GM12801 (cell line): ENCODE data around the gene TANK.

Source experiments
- TF ChIP-seq, protein P1 (sequence below): IDR thresholded peaks from one replicate; pipeline ENCODE4 v1.5.1; 2011; ENCODE audit warnings: control low read depth; ENCODE audit not compliant: insufficient read length; ENCODE audit errors: extremely low read depth

Gene TANK

DNA sequence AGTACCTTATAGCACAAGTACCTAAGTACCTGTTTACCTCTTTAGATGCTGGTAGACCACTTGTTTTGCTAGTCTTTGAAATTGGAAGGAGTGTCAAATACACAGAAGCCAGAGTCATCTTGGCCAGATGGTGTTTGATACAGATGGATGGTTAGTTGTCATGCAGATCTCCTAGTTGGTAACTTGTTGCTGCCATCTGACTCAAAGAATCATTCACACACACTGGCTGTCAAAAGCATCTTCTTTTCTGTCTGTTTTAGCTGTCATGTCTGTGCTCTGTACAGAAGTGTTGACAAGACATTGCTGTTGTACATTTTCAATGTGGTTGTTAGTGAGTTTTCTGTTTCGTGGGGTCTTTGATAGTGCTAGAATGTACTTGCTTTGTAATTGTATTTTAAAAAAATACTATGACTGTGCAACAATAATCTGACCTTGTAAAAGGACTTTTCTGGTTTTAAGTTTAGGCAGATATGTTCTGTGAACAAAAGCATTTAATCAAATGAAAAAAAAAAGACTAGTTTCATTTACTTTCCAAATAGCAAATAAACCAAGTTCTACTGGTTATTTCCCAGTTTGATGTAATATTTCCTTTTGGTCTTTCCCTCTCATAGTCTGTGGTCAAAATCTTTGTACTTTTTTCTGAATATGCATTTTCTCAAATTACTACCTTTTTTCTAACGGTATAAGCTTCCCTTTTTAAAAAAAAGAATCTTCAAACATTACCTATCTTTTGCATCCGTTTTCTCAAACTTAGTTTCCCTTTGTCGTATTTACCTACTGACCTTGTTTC lies 39.9 kb downstream of the TANK start:
- TF ChIP-seq, protein P1, sequence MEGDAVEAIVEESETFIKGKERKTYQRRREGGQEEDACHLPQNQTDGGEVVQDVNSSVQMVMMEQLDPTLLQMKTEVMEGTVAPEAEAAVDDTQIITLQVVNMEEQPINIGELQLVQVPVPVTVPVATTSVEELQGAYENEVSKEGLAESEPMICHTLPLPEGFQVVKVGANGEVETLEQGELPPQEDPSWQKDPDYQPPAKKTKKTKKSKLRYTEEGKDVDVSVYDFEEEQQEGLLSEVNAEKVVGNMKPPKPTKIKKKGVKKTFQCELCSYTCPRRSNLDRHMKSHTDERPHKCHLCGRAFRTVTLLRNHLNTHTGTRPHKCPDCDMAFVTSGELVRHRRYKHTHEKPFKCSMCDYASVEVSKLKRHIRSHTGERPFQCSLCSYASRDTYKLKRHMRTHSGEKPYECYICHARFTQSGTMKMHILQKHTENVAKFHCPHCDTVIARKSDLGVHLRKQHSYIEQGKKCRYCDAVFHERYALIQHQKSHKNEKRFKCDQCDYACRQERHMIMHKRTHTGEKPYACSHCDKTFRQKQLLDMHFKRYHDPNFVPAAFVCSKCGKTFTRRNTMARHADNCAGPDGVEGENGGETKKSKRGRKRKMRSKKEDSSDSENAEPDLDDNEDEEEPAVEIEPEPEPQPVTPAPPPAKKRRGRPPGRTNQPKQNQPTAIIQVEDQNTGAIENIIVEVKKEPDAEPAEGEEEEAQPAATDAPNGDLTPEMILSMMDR: no peak

DNA sequence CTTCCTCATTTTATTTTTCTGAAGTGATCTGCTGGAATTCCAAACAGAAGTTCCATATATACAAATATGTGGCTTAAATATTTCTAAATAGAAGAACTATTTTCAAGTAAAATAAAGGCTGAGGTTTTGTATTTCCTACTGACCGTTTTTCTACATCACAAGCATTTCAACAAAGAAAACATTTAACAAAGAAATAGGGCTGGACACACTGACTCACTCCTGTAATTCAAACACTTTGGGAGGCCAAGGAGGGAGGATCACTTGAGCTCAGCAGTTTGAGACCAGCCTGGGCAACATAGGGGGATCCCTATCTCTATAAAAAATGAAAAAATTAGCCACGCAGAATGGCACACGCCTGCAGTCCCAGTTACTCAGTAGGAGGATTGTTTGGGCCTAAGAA lies 44.6 kb downstream of the TANK start:
- TF ChIP-seq, protein P1: no peak

DNA sequence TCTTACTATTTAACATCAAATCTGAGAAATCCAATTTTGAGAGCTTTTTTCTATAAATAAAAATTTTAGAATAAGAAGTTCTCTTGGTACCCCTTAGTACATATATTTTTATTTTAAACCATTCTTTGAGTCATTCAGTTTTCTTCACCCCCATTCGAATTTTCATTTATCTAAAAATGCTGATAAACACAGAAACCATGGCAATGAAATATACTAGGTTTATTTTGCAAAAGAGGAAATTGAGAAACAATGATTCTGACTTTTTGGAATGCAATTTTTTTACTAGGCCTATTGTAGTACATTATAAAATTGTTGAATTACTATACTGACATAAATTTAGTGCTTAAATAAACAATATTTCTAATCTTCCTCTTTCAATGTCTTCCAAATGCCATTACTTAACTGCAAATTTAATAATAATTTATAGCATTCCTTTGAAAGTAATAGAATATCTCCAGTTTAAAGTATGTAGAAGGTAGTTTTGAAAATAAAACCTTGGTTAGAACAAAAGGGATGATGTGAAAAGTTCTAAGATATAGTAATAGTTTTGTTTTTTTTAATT lies 46.3 kb downstream of the TANK start:
- TF ChIP-seq, protein P1: no peak

DNA sequence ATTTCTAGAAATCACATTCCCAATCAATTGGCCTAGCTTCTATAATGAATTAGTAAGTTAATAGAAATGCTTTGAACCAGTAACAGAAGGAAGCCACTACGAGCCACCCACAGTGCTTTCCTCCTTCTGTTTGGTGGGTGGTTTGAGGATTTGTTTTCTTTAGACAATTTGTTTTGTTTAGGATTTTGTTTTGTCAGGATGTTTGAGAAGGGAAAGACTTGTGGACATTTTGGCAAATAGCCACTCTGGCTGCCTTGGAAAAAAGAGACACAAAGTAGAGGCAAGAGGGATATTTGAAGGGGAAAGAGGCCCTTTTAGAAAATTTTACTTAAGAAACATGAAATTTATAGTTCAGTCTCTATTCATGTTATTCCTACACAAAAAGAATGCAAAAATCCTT lies 47.7 kb downstream of the TANK start:
- TF ChIP-seq, protein P1: no peak

DNA sequence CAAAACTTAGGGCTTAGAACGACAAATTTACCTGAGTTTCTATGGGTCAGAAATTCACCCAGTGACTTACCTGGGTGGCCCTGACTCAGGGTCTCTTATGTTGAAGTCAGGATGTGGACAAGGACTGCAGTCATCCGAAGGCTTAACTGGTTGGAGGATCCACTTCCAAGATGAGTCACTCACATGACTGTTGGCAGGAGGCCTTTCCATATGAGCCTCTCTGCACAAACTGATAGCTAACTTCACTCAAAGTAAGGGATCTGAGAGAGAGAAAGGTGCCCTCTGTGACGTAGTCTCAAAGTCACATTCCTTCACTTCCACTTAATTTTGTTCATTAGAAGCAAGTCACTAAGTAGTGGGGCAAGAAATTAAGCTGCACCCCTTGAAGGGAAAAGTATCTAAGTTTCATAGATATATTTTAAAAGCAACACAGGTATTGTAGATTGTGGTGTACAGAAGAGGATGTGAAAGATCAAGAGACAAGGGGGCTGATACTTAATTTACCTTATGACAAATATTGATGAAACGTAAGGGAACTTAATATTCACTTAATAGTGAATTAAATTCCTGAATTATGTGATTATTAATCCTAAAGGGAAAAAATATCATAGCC lies 48.4 kb downstream of the TANK start:
- TF ChIP-seq, protein P1: no peak

DNA sequence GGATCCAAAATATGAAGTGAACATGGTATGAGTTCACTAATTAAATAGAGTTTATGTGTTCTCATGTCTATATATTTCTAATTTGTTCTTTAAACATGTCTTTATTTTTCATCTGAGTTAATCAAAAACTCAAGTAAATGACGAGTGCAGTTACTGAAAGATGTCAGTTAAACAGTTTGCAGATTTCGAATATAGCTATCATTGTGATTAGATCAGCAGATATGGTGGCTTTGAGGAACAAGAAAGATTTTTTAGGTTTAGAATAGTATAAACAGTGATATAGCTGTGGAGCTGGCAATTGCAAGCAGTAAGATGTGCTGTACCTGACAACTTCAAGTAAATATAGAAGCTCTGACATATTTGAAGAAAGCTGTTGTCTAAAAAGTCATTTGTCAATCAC lies 49.7 kb downstream of the TANK start:
- TF ChIP-seq, protein P1: no peak

DNA sequence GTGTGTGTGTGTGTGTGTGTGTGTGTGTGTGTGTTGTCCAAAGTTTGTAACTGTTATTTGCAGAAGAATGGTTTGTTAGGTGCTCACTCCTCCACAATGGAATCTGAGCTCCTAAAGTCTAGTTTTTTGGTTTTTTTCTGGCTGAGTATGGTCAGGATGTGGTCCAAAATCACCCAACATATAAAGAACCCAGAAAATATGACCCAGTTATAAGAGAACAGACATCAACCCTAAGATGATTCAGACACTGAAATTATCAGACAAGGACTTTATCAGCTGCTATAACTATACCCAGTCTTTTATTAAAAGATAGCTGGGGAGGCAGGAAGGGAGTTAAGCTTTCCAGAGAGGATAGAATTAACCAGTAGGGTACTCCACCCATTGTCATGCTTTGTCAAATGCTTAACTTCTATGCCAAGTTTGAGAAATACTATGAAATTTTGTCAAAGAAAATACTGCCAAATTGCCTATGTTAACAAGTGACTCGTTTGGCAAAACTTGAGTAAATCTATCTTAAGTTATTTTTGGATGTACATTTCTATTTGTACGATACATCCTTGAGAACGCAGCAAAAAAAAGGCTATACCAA lies 57.5 kb downstream of the TANK start:
- TF ChIP-seq, protein P1: no peak
